GM15510 (cell line): ENCODE data around the gene LEFTY1.

Experiments used
- POLR2A ChIP-seq: IDR thresholded peaks from 3 replicates; pipeline ENCODE4 v1.6.1; 2011; ENCODE audit warnings: borderline replicate concordance; ENCODE audit not compliant: insufficient read length; ENCODE audit errors: extremely low read depth

The LEFTY1 gene

GRCh38 chr1:225921734-225922709, 33.1 kb upstream of the LEFTY1 start:
- peak; percentile 16 for TF ChIP-seq POLR2A

DNA sequence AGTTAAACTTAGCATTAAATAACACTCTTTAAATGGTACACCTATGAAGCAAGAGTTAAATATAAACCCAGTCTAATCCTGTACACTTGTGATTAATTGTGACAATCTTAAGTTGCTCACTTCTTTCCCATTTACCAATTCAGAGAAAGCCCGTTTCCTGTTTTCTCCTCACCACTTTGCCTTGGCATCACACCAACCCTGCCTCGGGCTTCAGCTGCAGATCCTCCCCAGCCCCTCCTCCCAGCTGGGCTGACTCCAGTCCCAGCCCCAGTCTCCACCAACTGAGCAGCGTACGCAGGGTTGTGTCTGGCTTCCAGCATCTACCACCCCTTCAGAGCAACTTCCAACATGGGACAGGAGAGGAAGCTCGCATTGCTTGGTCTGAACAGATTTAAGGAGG, 31.0 kb upstream of the LEFTY1 start:
- no peak for TF ChIP-seq POLR2A

DNA sequence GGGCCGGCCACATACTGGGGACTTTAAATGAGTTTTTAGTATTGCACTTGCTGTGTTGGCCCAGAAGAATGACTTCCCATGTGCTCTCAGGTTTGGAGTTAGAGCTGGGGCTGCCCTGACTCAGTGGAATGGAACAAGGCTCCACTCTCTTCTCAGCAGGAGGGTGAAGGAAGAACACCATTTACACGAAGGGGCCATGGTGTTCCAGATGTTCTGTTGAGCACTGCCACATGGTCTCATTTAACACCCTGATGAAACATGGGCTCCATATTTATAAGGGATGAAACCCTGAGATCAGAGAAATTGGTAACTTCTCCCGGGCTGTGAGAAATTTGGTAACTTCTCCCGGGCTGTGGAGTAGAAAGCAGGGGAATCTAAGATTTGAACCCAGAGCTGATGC, 29.3 kb upstream of the LEFTY1 start:
- no peak for TF ChIP-seq POLR2A

- no peak for TF ChIP-seq POLR2A
These were observed 28.6 kb upstream of the LEFTY1 start for GRCh38 chr1:225917536-225917935.

DNA sequence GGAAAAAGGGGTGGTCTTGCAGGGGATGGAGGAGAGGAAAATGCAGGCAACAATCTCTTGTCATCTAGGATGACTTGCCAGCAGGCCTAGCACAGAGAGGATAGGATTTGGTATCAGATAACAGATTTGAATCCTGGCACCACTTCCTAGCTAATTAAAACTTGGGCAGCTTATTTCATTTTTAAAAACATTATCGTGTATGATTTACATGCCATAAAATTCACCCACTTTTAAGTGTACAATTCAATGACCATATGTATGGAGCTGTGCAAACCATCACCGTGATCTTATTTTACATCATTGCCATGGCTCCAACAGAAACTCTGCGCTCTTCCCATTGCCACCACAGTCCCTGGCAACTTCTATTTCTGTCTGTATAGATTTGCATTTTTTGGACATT, 28.2 kb upstream of the LEFTY1 start:
- TF ChIP-seq POLR2A: no peak

GRCh38 chr1:225915538-225915991, 26.6 kb upstream of the LEFTY1 start:
- no peak for TF ChIP-seq POLR2A

DNA sequence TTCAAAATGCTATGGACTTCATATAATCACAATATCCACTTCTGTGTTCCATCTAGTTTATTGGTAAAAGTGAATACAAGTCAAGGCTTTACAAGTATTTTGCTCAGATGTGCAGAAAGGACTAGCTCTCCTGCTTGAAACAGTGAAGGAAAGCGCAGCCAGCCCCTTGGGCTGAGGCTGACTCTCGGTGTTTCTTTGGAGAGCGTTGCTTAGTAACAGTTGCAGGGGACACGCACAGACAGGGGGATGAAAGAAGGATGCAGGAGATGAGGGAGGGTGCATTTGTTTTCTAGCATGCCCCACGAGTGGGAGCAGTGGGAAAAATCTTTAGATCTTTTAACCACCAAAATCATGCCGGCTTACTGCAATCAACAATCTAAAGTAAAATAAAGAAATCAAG, 26.0 kb upstream of the LEFTY1 start:
- TF ChIP-seq POLR2A: no peak

DNA sequence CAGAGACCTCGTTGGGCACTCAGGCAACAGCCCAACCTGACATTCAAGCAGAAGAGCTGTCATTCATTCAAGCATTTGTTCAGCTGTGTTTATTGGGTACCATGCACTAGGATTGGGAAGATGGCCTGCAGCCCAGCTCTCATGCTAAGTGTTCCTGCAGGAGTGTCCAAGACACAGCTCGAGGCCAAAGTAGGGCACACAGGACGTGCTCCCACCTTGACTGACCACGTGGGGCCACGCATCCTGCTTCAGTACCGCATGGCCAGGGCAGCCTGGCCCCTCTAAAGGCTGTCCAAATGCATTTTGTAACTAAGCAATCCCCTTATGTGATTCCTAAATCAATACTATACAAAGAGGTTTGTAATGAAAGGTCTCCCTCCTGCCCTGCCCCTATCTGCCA, 25.4 kb upstream of the LEFTY1 start:
- TF ChIP-seq POLR2A: no peak

DNA sequence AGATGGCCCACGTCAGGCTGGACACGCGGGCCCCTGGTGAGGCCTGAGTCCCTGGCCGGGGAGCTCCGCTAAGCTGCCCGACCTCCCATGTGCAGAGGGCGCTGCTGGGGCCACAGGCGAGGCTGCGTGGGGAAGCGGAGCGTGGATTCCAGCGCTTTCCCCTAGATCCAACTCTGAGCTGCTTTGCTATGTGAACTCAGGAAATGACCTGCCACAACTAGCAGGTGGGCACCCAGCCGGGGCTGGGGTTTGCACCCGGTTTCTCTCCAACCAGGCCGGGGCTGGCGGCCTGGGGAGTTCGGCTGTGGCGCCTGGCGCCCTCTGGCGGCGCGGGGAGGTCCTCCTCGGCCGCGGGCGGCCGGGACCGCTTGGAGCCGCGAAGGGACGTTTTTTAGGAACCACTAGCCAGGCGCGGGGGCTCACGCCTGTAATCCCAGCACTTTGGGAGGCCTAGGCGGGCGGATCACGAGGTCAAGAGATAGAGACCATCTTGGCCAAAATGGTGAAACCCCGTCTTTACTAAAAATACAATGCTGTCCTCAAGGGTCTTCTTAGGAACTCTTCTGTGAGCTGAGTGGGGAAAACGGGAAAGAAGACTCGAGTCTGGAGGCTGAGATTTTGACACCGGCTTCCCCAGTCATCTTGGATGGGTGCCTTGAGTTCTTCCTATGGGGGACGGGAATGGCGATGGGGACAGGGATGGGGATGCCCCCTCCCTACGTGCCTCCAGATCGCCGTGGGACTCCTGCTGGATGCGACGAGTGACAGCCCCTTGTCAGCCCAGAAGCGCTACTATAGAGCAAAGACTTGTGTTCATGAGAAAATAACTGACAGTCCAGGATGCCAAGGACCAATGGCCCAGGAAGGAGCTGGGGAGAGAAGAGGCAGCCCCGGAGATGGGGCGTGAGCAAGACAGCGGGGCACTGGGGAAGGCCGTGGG, 22.5 kb upstream of the LEFTY1 start:
- no peak for TF ChIP-seq POLR2A

- no peak for TF ChIP-seq POLR2A
These were observed 20.5 kb upstream of the LEFTY1 start for GRCh38 chr1:225909477-225909876.

- no peak for TF ChIP-seq POLR2A
These were observed 19.8 kb upstream of the LEFTY1 start for GRCh38 chr1:225908773-225909172.

DNA sequence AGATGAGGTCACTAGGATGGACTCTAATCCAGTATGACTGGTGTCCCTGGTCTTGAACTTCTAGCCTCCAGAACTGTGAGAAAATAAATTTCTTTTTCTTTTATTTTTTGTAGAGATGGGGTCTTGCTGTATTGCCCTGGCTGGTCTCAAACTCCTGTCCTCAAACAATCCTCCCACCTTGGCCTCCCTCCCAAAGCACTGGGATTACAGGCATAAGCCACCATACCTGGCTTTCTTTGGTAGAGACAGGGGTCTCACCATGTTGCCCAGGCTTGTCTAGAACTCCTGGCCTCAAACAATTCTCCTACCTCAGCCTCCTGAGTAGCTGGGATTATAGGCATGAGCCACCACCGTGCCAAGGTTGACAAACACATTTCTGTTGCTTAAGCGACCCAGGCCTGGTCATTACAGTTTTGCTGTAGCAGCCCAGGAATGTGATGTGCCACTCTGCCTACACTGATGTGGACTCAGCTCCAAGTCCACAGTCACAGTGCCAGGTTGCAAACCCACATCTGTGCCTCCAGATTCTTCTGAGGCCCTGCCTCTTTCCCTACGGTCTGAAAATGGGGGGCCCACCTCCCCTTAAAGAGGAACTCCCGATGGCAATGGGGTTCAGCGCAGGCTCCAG, 19.2 kb upstream of the LEFTY1 start:
- no peak for TF ChIP-seq POLR2A

- no peak for TF ChIP-seq POLR2A
These were observed 18.4 kb upstream of the LEFTY1 start for GRCh38 chr1:225907341-225907740.

DNA sequence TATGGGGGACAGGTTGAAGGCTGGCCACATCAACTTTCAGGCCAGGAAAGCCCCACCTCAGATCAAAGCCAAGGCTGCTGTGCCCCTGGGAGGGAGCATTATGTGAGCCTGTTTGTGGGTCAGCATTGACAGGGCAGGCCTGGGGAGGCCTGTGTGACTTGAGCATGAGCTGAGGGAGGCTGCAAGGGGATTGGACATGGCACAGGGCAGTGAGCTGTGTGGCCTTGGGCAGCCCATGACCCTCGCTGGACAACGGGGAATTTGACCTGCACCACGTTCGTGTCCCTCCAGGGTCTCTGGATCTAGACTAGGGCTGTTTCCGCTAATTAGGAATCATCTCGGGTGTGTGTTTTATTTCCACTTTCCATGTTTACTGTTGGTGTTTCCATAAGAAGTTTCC, 17.5 kb upstream of the LEFTY1 start:
- no peak for TF ChIP-seq POLR2A

- TF ChIP-seq POLR2A: no peak
These were observed 14.7 kb upstream of the LEFTY1 start for GRCh38 chr1:225903623-225904022.
